GM18951 (cell line): ENCODE data around the gene KCNQ1.
A peak's percentile ranks its signal among the peaks of the same experiment; 100 is the strongest.

Experiments
- POLR2A ChIP-seq: IDR thresholded peaks from 4 replicates; pipeline ENCODE4 v1.6.1; 2011; ENCODE audit warnings: mild to moderate bottlenecking; ENCODE audit not compliant: insufficient read length, insufficient read depth; ENCODE audit errors: extremely low read depth
- in situ Hi-C: fragments of 300-500 bp; cut with MboI; formaldehyde crosslinking; loops from one replicate; pipeline ENCODE4 v1.12.0; 2022; ENCODE audit warnings: low sequenced_read_pairs, mixed read lengths, inconsistent platforms; ENCODE audit not compliant: unreplicated experiment

The KCNQ1 gene

DNA sequence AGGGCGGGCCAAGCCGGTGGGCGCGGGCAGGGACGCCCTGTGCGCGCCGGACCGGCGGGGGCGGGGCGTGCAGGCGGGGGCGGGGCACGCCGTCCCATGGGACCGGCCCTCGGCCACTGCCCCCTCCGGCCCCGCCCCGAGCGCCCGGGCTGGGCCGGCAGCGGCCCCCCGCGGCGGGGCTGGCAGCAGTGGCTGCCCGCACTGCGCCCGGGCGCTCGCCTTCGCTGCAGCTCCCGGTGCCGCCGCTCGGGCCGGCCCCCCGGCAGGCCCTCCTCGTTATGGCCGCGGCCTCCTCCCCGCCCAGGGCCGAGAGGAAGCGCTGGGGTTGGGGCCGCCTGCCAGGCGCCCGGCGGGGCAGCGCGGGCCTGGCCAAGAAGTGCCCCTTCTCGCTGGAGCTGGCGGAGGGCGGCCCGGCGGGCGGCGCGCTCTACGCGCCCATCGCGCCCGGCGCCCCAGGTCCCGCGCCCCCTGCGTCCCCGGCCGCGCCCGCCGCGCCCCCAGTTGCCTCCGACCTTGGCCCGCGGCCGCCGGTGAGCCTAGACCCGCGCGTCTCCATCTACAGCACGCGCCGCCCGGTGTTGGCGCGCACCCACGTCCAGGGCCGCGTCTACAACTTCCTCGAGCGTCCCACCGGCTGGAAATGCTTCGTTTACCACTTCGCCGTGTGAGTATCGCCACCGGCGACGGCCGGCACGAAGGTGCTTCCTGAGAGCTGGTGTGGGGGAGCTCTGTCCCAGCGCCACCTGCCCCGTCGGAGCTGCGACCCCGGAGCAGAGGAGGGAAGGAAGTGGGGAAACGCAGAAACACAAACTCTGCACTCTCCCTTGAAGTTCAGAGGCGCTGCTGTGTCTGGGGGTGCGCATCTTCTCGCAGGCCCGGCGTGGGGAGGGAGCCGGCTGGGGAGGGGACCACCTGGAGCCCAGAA, at the start of gene KCNQ1:
Gene KCNQ1, plus strand, starts transcription at position 188 of the 925 bp plus-strand sequence. Its CDS starts 91 bp downstream, at position 279.
- no peak for TF ChIP-seq POLR2A

GRCh38 chr11:2395211-2395730, 49.5 kb upstream of the KCNQ1 start:
- no peak for TF ChIP-seq POLR2A

More for the DNA sequence above, at the start of gene KCNQ1:
- in situ Hi-C loops, result loop anchor here (25.0 kb wide), 1 partner anchor 442 kb away; the partner anchor contains the start of gene CDKN1C

DNA sequence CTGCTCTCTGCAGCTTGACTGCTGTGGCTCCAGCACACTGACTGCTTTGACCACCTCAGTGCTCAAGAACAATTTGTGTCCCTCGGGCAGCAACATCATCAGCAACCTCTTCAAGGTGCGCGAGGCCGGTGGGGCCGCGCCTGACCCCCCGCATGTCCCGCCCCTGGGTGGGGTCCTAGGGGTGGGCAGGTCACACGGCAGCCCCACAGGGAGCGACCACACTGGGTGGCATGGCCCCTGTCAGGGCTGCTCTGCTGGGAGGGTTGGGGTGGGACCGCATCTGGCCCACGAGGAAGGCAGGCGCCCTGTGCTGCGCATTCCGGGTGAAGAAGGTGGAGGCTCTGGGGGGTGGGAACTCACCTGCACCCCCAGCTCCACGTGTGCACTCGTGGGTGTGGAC, 49.0 kb upstream of the KCNQ1 start:
- no peak for TF ChIP-seq POLR2A
- in situ Hi-C loops, result no loop called here

More at GRCh38 chr11:2395211-2395730, 49.5 kb upstream of the KCNQ1 start:
- in situ Hi-C loops, result no loop called here

GRCh38 chr11:2396471-2396870, 48.3 kb upstream of the KCNQ1 start:
- TF ChIP-seq POLR2A, result no peak
- in situ Hi-C loops, result no loop called here

DNA sequence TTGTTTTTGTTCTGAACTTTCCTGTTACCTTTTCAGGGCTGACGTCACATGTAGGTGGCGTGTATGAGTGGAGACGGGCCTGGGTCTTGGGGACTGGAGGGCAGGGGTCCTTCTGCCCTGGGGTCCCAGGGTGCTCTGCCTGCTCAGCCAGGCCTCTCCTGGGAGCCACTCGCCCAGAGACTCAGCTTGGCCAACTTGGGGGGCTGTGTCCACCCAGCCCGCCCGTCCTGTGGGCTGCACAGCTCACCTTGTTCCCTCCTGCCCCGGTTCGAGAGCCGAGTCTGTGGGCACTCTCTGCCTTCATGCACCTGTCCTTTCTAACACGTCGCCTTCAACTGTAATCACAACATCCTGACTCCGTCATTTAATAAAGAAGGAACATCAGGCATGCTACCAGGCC, 47.8 kb upstream of the KCNQ1 start:
- in situ Hi-C loops, result no loop called here
- no peak for TF ChIP-seq POLR2A

DNA sequence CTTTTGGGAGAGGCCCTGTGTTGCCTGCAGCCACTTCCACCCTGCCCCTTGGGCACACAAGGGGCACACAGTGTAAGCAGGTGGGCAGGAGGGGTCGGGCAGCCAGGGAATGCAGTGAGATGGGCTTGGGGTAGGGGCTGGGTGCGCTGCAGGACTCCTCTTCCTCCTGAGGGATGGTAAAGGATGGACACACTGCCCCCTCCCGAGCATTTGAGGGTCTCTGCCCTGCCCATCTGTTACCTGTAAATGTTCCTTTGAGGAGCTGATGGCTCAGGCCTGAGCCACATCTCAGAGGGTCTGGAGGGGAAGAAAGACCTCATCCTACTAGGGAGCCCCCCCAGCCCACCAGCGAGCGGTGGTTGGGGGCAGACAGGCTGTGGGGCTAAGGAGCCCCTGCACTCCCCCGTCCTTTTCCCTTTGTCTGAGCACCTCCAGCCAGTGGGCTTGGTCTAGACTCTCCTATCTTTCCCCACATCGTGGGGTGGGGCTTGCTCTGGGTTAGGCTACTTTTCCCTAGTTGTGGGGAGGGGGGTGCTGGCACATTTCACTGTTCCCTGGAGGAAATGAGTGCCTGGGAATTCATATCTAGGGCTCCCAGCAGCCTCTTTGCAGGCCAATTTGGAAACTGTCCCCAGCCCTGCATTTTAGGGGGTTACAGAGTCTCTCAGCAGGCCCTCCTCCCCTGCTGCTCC, 46.0 kb upstream of the KCNQ1 start:
- in situ Hi-C loops, result no loop called here
- peak; percentile 23 for TF ChIP-seq POLR2A

DNA sequence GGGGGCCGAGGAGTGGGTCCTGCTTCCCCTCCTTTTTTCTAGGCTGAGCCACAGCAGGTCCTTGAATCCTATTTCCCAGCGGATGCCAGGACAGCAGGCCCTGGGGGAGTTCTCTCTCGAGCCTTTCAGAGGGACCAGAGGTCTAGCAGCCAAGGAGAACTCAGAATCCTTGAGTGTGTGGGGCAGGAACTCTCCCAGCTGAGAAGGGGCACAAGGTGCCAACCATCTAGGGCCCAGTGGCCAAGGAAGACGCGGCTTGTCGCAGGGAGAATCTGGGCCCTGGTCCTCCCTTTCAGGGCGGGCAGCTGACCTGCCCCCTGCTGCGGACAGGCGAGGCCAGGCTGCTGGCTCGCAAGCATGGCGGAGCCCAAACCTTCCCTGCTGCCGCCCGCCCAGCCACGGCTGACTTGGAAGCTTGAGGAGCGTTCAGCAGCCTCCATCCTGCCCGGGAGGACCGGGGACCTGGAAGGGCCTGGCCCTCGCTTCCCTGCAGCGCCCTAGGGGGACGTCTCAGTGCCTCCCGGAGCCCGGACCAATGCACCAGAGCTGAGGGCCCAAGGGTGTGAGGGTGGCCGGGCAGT, 45.2 kb upstream of the KCNQ1 start:
- in situ Hi-C loops, result no loop called here

DNA sequence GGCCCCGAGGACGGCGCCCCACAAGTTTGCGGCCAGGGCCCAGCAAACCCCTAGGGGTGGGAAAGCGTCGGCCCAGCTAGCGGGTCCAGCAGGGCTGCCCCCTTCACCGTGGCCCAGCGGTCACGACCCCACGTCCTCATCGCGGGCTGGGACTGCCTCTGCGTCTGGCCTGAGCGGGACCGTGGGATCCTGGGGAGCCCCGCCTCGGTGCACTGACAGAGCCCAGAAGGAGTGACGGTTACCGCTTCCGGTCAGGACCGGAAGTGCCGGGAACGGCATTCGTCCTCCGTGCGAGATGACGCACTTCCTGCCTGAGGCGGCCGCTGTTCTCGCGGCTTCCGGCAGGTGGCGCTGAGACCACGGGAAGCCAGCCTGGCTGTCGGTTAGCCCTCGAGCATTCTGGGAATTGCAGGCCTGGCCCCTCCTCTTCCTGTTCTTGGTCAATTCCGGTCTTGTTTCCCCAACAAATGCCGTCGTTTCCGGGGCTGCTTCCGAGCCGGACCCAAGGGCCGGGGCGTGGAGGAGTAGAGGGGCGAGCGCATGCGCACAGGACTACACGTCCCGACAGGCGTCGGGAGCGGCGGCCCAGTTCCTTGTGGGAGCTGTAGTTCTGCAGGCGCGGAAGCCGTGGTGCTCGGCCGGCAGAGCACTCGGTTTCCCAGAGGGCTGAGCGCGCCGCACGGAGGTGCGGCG, 44.6 kb upstream of the KCNQ1 start, which contains the start of gene TSSC4:
Gene TSSC4, plus strand, starts transcription at position 682 of the 693 bp plus-strand sequence. CDS start 1,884 bp downstream, outside the sequence.
- peak; percentile 90 for TF ChIP-seq POLR2A
- in situ Hi-C loops, result no loop called here

More for the DNA sequence above, 45.2 kb upstream of the KCNQ1 start:
- TF ChIP-seq POLR2A, result no peak

- in situ Hi-C loops, result no loop called here
- TF ChIP-seq POLR2A, result peak; percentile 25
Observed at GRCh38 chr11:2400762-2401435, 43.9 kb upstream of the KCNQ1 start.

DNA sequence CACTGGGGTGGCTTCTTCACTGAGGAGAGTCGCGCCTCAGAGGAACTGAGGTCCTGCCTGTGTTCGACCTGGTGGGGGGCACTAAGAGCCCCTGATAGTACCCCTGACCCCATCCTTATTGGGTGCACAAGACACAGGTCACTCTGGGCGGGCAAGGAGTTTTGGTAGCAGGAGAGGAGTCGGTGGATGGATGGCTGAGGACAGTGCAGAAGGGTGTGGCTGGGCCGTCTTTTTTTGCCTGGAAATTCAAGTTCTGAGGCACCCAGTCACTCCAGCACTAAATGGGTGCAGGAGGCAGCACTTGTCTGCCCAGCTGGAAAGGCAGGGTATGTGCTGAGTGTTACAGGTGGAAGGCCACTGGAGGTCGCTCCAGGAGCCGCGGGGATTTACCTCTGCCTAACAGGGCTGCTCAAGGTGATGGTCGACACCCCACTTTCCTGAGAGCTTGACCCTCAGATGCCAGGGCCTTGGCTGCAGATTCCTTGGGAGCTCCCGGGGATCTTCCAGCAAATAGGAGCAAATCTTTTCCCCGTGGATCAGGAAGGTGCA, 43.3 kb upstream of the KCNQ1 start:
- in situ Hi-C loops, result no loop called here
- no peak for TF ChIP-seq POLR2A

GRCh38 chr11:2402106-2402505, 42.7 kb upstream of the KCNQ1 start:
- in situ Hi-C loops, result no loop called here
- no peak for TF ChIP-seq POLR2A

- in situ Hi-C loops, result no loop called here
Observed at GRCh38 chr11:2402890-2403645, 41.7 kb upstream of the KCNQ1 start.

More at GRCh38 chr11:2402890-2403645, 41.7 kb upstream of the KCNQ1 start:
- no peak for TF ChIP-seq POLR2A
